IMR-90 (cell line): ENCODE data around the gene ANKRD13A.

Source experiments
- MAZ ChIP-seq: IDR thresholded peaks from 2 replicates; pipeline ENCODE4 v1.6.1; 2012; ENCODE audit warnings: low read depth, mild to moderate bottlenecking, low read length, improper control_type of control experiment, moderate library complexity, borderline replicate concordance
- POLR2A ChIP-seq: IDR thresholded peaks from 2 replicates; pipeline ENCODE4 v1.6.1; 2012; ENCODE audit warnings: mild to moderate bottlenecking, low read depth, low read length
- TF ChIP-seq, protein P1 (sequence below): conservative IDR thresholded peaks from 2 replicates; pipeline ENCODE4 v1.5.1; 2012; ENCODE audit warnings: mild to moderate bottlenecking, low read depth, low read length, improper control_type of control experiment

GRCh38 chr12:110039085-110039807 lies 40.0 kb downstream of the ANKRD13A start:
- TF ChIP-seq, protein P1, sequence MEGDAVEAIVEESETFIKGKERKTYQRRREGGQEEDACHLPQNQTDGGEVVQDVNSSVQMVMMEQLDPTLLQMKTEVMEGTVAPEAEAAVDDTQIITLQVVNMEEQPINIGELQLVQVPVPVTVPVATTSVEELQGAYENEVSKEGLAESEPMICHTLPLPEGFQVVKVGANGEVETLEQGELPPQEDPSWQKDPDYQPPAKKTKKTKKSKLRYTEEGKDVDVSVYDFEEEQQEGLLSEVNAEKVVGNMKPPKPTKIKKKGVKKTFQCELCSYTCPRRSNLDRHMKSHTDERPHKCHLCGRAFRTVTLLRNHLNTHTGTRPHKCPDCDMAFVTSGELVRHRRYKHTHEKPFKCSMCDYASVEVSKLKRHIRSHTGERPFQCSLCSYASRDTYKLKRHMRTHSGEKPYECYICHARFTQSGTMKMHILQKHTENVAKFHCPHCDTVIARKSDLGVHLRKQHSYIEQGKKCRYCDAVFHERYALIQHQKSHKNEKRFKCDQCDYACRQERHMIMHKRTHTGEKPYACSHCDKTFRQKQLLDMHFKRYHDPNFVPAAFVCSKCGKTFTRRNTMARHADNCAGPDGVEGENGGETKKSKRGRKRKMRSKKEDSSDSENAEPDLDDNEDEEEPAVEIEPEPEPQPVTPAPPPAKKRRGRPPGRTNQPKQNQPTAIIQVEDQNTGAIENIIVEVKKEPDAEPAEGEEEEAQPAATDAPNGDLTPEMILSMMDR, result no peak
- TF ChIP-seq MAZ, result no peak
- no peak for TF ChIP-seq POLR2A
